B cell (primary cell): ENCODE measurements around the gene LRRC14B. TPM values are rescaled to one million over a fixed set of nuclear protein-coding genes. Genes with fewer than 3 reads are reported as not detected.

Experiments
- ATAC-seq: fragments of 200-7000 bp; cut with Tn5 transposase; one replicate; pipeline ENCODE4 v1.10.0; 2021; ENCODE audit warnings: low read depth, mild to moderate bottlenecking, moderate number of reproducible peaks, moderate library complexity
- CTCF ChIA-PET: fragments of 350-600 bp; sonication (Branson Sonifier 250); formaldehyde crosslinking; loops from one replicate; lab custom pipeline; 2021; ENCODE audit warnings: antibody characterized with exemption, inconsistent platforms; lab: Charles Lee
- POLR2A ChIA-PET: fragments of 350-600 bp; sonication (Branson Sonifier 250); formaldehyde crosslinking; loops from one replicate; lab custom pipeline; 2021; ENCODE audit warnings: antibody characterized with exemption; lab: Charles Lee
- DNase-seq: peaks from one replicate; pipeline ENCODE4 v3.0.0; 2013
- H2AFZ ChIP-seq: 2 replicates; pipeline ENCODE4 v1.6.1; 2012; ENCODE audit warnings: mild to moderate bottlenecking, low read depth, low read length; ENCODE audit not compliant: insufficient read depth, poor library complexity, severe bottlenecking
- H3K27ac ChIP-seq, 2 donors: 1 replicate in 1 of 2; 2 replicates in 1 of 2; pipeline ENCODE4 v1.5.1; 2012 to 2013; ENCODE audit warnings: low read length in 2 of 2, mild to moderate bottlenecking in 2 of 2, moderate library complexity in 1 of 2
- H3K27me3 ChIP-seq, 4 experiments: fragments of 200-600 bp in 1 of 4; sonication (generic) in 1 of 4; replicated peaks in 1 of 4; 1 replicate in 2 of 4; 2 replicates in 2 of 4; pipeline versions ENCODE4 v1.6.1 to v1.7.0; 2013 to 2016; ENCODE audit warnings: low read length in 3 of 4, mild to moderate bottlenecking in 2 of 4, mixed read lengths in 1 of 4, moderate library complexity in 1 of 4; ENCODE audit not compliant: insufficient read depth in 4 of 4, control insufficient read depth in 3 of 4; ENCODE audit errors: control extremely low read depth in 1 of 4
- H3K36me3 ChIP-seq, 2 experiments: replicated peaks in 1 of 2; 1 replicate in 1 of 2; 2 replicates in 1 of 2; pipeline versions ENCODE4 v1.6.1 to v1.7.1; 2013; ENCODE audit warnings: low read length in 1 of 2; ENCODE audit not compliant: insufficient read depth in 2 of 2, control insufficient read depth in 1 of 2; ENCODE audit errors: control extremely low read depth in 1 of 2, extremely low read depth in 1 of 2
- H3K4me1 ChIP-seq, 2 donors: fragments of 200-600 bp in 1 of 2; sonication (generic) in 1 of 2; 1 replicate in 1 of 2; 2 replicates in 1 of 2; pipeline versions ENCODE4 v1.5.1 to v1.6.1; 2013 to 2017; ENCODE audit warnings: low read length in 2 of 2; ENCODE audit not compliant: control insufficient read depth in 2 of 2, insufficient read depth in 2 of 2
- H3K4me2 ChIP-seq: replicated peaks from 2 replicates; pipeline ENCODE3; 2012; ENCODE audit warnings: mild to moderate bottlenecking, low read depth, low read length; ENCODE audit not compliant: poor library complexity, severe bottlenecking
- H3K4me3 ChIP-seq, 5 experiments: fragments of 200-600 bp in 1 of 5; sonication (generic) in 1 of 5; 1 replicate in 3 of 5; 2 replicates in 2 of 5; pipeline versions ENCODE4 v1.5.1 to v1.7.0; 2011 to 2016; ENCODE audit warnings: low read length in 4 of 5, mild to moderate bottlenecking in 4 of 5, low read depth in 2 of 5, control low read depth in 1 of 5, moderate library complexity in 1 of 5; ENCODE audit not compliant: insufficient read depth in 1 of 5; ENCODE audit errors: control extremely low read depth in 1 of 5, extremely low read depth in 1 of 5
- H3K79me2 ChIP-seq: fragments of 200-600 bp; sonication (generic); one replicate; pipeline ENCODE4 v1.6.0; 2016; ENCODE audit warnings: low read length; ENCODE audit not compliant: control insufficient read depth, insufficient read depth
- H3K9ac ChIP-seq: fragments of 200-600 bp; sonication (generic); 2 replicates; pipeline ENCODE4 v1.6.1; 2017; ENCODE audit warnings: mild to moderate bottlenecking, low read length, moderate library complexity
- H3K9me3 ChIP-seq, 3 donors: one replicate each; pipeline versions ENCODE4 v1.6.1 to v1.7.1; 2013; ENCODE audit warnings: low read length in 2 of 3; ENCODE audit not compliant: control insufficient read depth in 2 of 3, insufficient read depth in 1 of 3; ENCODE audit errors: control extremely low read depth in 1 of 3
- H4K20me1 ChIP-seq: 2 replicates; pipeline ENCODE4 v1.6.0; 2012; ENCODE audit warnings: mild to moderate bottlenecking, low read length; ENCODE audit not compliant: insufficient read depth, control insufficient read depth, poor library complexity, severe bottlenecking
- H3K27ac Mint-ChIP-seq: one replicate; pipeline ENCODE4 v1.8.0; 2021; ENCODE audit warnings: mixed read lengths
- H3K27me3 Mint-ChIP-seq: one replicate; pipeline ENCODE4 v1.8.0; 2021; ENCODE audit warnings: mixed read lengths
- H3K4me1 Mint-ChIP-seq: one replicate; pipeline ENCODE4 v1.8.0; 2021; ENCODE audit warnings: mixed read lengths
- H3K4me3 Mint-ChIP-seq: one replicate; pipeline ENCODE4 v1.8.0; 2021; ENCODE audit warnings: mixed read lengths
- H3K9me3 Mint-ChIP-seq: one replicate; pipeline ENCODE4 v1.8.0; 2022; ENCODE audit warnings: mixed read lengths; ENCODE audit not compliant: insufficient read depth
- EZH2 ChIP-seq: IDR thresholded peaks from 2 replicates; pipeline ENCODE4 v1.6.1; 2012; ENCODE audit warnings: borderline replicate concordance, low read depth, mild to moderate bottlenecking, moderate library complexity, low read length; ENCODE audit not compliant: insufficient read depth, poor library complexity, severe bottlenecking
- WGBS: methylation state at CpG from one replicate; pipeline ENCODE4 v1.1.5; 2013; ENCODE audit warnings: missing lambda C conversion rate; ENCODE audit not compliant: insufficient coverage; 5-methylcytosine and 5-hydroxymethylcytosine counted together
- intact Hi-C: fragments of 100-400 bp; cut with micrococcal nuclease; formaldehyde crosslinking; loops from one replicate; pipeline ENCODE4 v1.10.0; 2022
- polyA plus RNA-seq: library from polyadenylated mRNA; depleted of rRNA; stranded (reverse); fragments of >200 nt; gene quantifications from 2 replicates; pipeline ENCODE4 v1.2.3, GENCODE V29; 2012
- total RNA-seq, 2 donors: library from RNA; stranded (reverse); fragments of 120-200 nt in 1 of 2; gene quantifications; 1 replicate in 1 of 2; 2 replicates in 1 of 2; pipeline versions ENCODE4 v1.2.3 to v1.2.4, GENCODE V29; 2013 to 2022
- TF ChIP-seq, protein P1 (sequence below): fragments of 200-600 bp; IDR thresholded peaks from one replicate; pipeline ENCODE4 v1.8.0; 2022; ENCODE audit warnings: antibody characterized with exemption, mild to moderate bottlenecking

LRRC14B gene
- total and polyA plus RNA-seq, 2 donors (not counting 1 experiment from before 2014, with no cell fraction given), result 0.06 TPM; not detected in 1

DNA sequence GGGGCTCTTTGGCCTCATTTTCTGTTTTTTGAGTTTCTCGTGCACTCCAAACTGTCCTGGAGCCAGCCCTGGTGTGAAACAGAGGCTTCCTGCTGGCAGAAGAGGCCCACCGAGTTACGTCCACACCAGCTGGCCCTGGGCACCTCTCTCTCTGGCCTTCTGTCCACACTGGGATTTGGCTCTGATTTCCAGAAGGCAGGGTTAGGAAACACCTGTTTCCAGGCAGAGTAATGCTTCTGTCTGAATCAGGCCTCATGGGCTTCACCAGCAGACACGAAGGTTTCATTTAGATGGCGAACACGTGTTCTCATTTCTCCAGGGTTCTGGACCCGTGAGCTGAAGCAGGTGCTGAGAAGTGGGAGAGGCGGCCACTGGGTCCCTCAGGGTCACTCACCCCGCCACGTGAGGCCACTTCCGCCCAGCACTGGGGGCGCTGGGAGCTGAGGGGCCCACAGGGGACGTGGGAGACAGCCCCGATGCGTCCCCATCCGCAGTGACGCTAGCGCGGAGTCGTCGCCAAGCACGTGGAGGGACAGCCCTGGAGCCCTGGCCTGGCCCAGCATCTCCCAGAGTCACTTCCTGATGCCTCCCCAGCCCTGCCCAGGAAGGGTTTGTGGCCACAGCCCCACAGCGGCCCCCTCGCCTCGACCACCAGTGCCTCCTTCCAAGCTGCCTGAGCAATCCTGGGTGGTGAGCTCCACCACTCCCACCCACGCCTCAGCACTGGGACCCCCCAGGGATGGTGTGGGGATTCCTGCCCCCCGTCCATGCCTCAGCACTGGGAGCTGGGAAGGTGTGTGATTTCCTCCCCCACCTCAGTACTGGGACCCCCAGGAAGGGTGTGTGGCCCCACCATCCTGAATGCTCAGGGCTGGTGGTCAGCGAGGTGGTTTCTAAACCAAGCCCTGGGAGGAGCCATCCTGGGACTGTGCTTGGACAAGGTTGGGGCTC lies 4.9 kb upstream of the LRRC14B start:
- H2AFZ ChIP-seq, result no peak overlapping the region
- H3K4me1 Mint-ChIP-seq, result peaks cover 15% of the 10 kb centered on the region
- no peak overlapping the region for H3K9ac ChIP-seq
- no peak overlapping the region for H3K4me3 Mint-ChIP-seq
- H3K4me3 ChIP-seq, result no peak overlapping the region
- no peaks in the 10 kb centered on the region for H3K9me3 Mint-ChIP-seq
- DNase-seq (no peak), ATAC-seq (no peak)
- H3K4me2 ChIP-seq, result no peak overlapping the region
- TF ChIP-seq, protein P1, sequence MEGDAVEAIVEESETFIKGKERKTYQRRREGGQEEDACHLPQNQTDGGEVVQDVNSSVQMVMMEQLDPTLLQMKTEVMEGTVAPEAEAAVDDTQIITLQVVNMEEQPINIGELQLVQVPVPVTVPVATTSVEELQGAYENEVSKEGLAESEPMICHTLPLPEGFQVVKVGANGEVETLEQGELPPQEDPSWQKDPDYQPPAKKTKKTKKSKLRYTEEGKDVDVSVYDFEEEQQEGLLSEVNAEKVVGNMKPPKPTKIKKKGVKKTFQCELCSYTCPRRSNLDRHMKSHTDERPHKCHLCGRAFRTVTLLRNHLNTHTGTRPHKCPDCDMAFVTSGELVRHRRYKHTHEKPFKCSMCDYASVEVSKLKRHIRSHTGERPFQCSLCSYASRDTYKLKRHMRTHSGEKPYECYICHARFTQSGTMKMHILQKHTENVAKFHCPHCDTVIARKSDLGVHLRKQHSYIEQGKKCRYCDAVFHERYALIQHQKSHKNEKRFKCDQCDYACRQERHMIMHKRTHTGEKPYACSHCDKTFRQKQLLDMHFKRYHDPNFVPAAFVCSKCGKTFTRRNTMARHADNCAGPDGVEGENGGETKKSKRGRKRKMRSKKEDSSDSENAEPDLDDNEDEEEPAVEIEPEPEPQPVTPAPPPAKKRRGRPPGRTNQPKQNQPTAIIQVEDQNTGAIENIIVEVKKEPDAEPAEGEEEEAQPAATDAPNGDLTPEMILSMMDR, result no peak
- TF ChIP-seq EZH2, result no peak
- no peaks in the 10 kb centered on the region for H4K20me1 ChIP-seq
- no peaks in the 10 kb centered on the region for H3K36me3 ChIP-seq
- H3K27ac Mint-ChIP-seq, result no peak overlapping the region
- no peaks in the 10 kb centered on the region for H3K9me3 ChIP-seq
- intact Hi-C loops, result no loop called here
- H3K27ac ChIP-seq, result no peak overlapping the region
- WGBS, result 85% methylated on average over 25 of the region's 28 CpGs
- CTCF ChIA-PET, result interaction anchor here (2.6 kb wide), 1 partner anchor 239 kb away, joined by 18 read pairs; no protein-coding TSS in a partner anchor
- no peaks in the 10 kb centered on the region for H3K79me2 ChIP-seq
- peaks cover 9 to 17% of the 10 kb centered on the region in 2 donors for H3K4me1 ChIP-seq
- H3K27me3 Mint-ChIP-seq, result peaks cover 9% of the 10 kb centered on the region
- H3K27me3 ChIP-seq, result peaks cover 0 to 20% (median 2%) of the 10 kb centered on the region in 4 experiments
- POLR2A ChIA-PET, result no interaction called here

DNA sequence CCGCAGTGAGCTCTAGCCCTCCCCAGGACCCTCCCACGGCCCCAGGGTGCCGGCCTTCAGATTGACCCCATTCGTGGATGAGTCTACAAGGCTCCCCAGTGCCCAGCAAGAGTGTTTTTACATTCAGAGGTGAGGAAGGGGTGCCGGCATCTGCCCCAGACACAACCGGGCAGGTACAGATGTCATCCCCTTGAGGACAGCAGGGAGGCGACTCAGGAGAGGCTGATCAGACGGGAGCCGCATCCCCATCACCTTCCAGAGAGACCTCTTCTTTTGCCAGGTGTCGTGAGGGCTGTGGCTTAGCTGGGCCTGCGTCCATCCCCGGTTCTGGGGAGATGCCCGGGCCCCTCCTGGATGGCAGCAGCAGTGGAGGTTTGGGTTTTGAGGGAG lies 4.3 kb upstream of the LRRC14B start:
- ChIA-PET POLR2A (no interaction called here), CTCF (interaction anchor here (2.0 to 2.6 kb wide), 2 partner anchors 238 to 244 kb away, joined by 7 to 18 read pairs; no protein-coding TSS in a partner anchor)
- Histone ChIP-seq H3K36me3 (no peaks in the 10 kb centered on the region), H3K4me1 (peaks cover 15 to 19% of the 10 kb centered on the region in 2 donors), H3K27ac (no peak overlapping the region), H3K4me3 (no peak overlapping the region), H3K4me2 (no peak overlapping the region), H2AFZ (no peak overlapping the region), H4K20me1 (no peaks in the 10 kb centered on the region), H3K9me3 (no peaks in the 10 kb centered on the region), H3K9ac (no peak overlapping the region), H3K79me2 (no peaks in the 10 kb centered on the region), H3K27me3 (peaks cover 0 to 26% (median 2%) of the 10 kb centered on the region in 4 experiments)
- ATAC-seq (no peak), DNase-seq (no peak)
- H3K4me3 Mint-ChIP-seq, result no peak overlapping the region
- H3K9me3 Mint-ChIP-seq, result no peaks in the 10 kb centered on the region
- no peak overlapping the region for H3K27ac Mint-ChIP-seq
- TF ChIP-seq, protein P1, result no peak
- TF ChIP-seq EZH2, result no peak
- WGBS, result 67% methylated on average over 3 of the region's 13 CpGs
- intact Hi-C loops, result no loop called here
- H3K27me3 Mint-ChIP-seq, result peaks cover 9% of the 10 kb centered on the region
- peaks cover 16% of the 10 kb centered on the region for H3K4me1 Mint-ChIP-seq
